WTC11 (cell line): ENCODE results near the gene NDUFAF8. TPM values are rescaled to one million over a fixed set of nuclear protein-coding genes. Genes with fewer than 3 reads are reported as not detected.

Source experiments
- ATAC-seq: fragments of 200-7000 bp; cut with Tn5 transposase; 2 replicates; pipeline ENCODE4 v1.10.0; 2021; ENCODE audit warnings: mild to moderate bottlenecking, moderate library complexity
- CTCF ChIA-PET: fragments of 300-600 bp; sonication (Branson Sonifier 250); formaldehyde crosslinking; loops from one replicate; lab custom pipeline; 2021; ENCODE audit warnings: antibody characterized with exemption; lab: Charles Lee
- POLR2A ChIA-PET: fragments of 350-600 bp; sonication (Branson Sonifier 250); formaldehyde crosslinking; loops from one replicate; lab custom pipeline; 2021; ENCODE audit warnings: antibody characterized with exemption; lab: Charles Lee
- DNase-seq: peaks from one replicate; pipeline ENCODE4 v3.0.0; 2021; ENCODE audit warnings: low spot score
- H3K27ac Mint-ChIP-seq: 2 replicates; pipeline ENCODE4 v1.8.0; 2021; ENCODE audit warnings: mixed read lengths
- H3K27me3 Mint-ChIP-seq: 2 replicates; pipeline ENCODE4 v1.8.0; 2021; ENCODE audit warnings: low read depth, mild to moderate bottlenecking, moderate library complexity, mixed read lengths
- H3K36me3 Mint-ChIP-seq: 2 replicates; pipeline ENCODE4 v1.8.0; 2021; ENCODE audit warnings: mixed read lengths
- H3K4me1 Mint-ChIP-seq: 2 replicates; pipeline ENCODE4 v1.8.0; 2022; ENCODE audit warnings: mixed read lengths
- H3K4me3 Mint-ChIP-seq: 2 replicates; pipeline ENCODE4 v1.8.0; 2021; ENCODE audit warnings: mild to moderate bottlenecking, moderate library complexity, mixed read lengths
- H3K9me3 Mint-ChIP-seq: 2 replicates; pipeline ENCODE4 v1.8.0; 2021; ENCODE audit warnings: mixed read lengths
- AFF4 ChIP-seq: sonication (generic); formaldehyde crosslinking; IDR thresholded peaks from 2 replicates; pipeline ENCODE4 v1.8.1; 2023; ENCODE audit warnings: mild to moderate bottlenecking, missing genetic modification reagents, borderline replicate concordance
- CBFB ChIP-seq: sonication (generic); formaldehyde crosslinking; IDR thresholded peaks from 2 replicates; pipeline ENCODE4 v1.8.1; 2022; ENCODE audit warnings: mild to moderate bottlenecking, low read depth, missing genetic modification reagents
- ETV6 ChIP-seq: sonication (generic); formaldehyde crosslinking; IDR thresholded peaks from 2 replicates; pipeline ENCODE4 v1.8.1; 2022; ENCODE audit warnings: mild to moderate bottlenecking, missing genetic modification reagents
- GABPB1 ChIP-seq: sonication (generic); formaldehyde crosslinking; IDR thresholded peaks from 2 replicates; pipeline ENCODE4 v1.8.1; 2023; ENCODE audit warnings: mild to moderate bottlenecking, missing genetic modification reagents
- JAZF1 ChIP-seq: fragments of 250-450 bp; sonication (Bioruptor Pico); IDR thresholded peaks from 2 replicates; pipeline ENCODE4 v1.9.0; 2021; ENCODE audit warnings: moderate library complexity, mild to moderate bottlenecking, inconsistent platforms
- USF1 ChIP-seq: sonication (generic); formaldehyde crosslinking; IDR thresholded peaks from 2 replicates; pipeline ENCODE4 v1.8.0; 2022; ENCODE audit warnings: mild to moderate bottlenecking, missing genetic modification reagents
- ZNF263 ChIP-seq: sonication (generic); formaldehyde crosslinking; IDR thresholded peaks from 2 replicates; pipeline ENCODE4 v1.8.1; 2022; ENCODE audit warnings: low read depth, mild to moderate bottlenecking, moderate library complexity, missing genetic modification reagents
- ZNF396 ChIP-seq: fragments of 250-450 bp; sonication (Bioruptor Pico); IDR thresholded peaks from 2 replicates; pipeline ENCODE4 v1.8.0; 2021; ENCODE audit warnings: mild to moderate bottlenecking, moderate library complexity, borderline replicate concordance
- ZNF416 ChIP-seq: fragments of 250-450 bp; sonication (Bioruptor Pico); IDR thresholded peaks from 2 replicates; pipeline ENCODE4 v1.9.0; 2021; ENCODE audit warnings: mild to moderate bottlenecking, inconsistent platforms
- total RNA-seq: library from RNA; stranded (reverse); gene quantifications from 3 replicates; pipeline ENCODE4 v1.2.3, GENCODE V29; 2021
- TF ChIP-seq, protein P1 (sequence below): sonication (generic); formaldehyde crosslinking; IDR thresholded peaks from 2 replicates; pipeline ENCODE4 v1.8.1; 2022; ENCODE audit warnings: low read depth, mild to moderate bottlenecking, moderate library complexity, missing genetic modification reagents, borderline replicate concordance
- TF ChIP-seq, protein P2 (sequence below): sonication (generic); formaldehyde crosslinking; IDR thresholded peaks from 2 replicates; pipeline ENCODE4 v1.8.0; 2023; ENCODE audit warnings: mild to moderate bottlenecking, missing genetic modification reagents
- TF ChIP-seq, protein P3 (sequence below): sonication (generic); formaldehyde crosslinking; IDR thresholded peaks from 2 replicates; pipeline ENCODE4 v1.8.1; 2023; ENCODE audit warnings: mild to moderate bottlenecking, moderate library complexity, missing genetic modification reagents

NDUFAF8 gene
- total RNA-seq, 1 experiment from 2014 or later, result 73.0 TPM

- TF ChIP-seq, protein P1, sequence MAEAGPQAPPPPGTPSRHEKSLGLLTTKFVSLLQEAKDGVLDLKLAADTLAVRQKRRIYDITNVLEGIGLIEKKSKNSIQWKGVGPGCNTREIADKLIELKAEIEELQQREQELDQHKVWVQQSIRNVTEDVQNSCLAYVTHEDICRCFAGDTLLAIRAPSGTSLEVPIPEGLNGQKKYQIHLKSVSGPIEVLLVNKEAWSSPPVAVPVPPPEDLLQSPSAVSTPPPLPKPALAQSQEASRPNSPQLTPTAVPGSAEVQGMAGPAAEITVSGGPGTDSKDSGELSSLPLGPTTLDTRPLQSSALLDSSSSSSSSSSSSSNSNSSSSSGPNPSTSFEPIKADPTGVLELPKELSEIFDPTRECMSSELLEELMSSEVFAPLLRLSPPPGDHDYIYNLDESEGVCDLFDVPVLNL, result no peak
- TF ChIP-seq CBFB, result no peak
- TF ChIP-seq ZNF263 (CRISPR knock-in tag), result no peak
- no peak for TF ChIP-seq USF1 (CRISPR knock-in tag)
These were observed 48.0 kb upstream of the NDUFAF8 start (continued) for GRCh38 chr17:81191116-81191515.

DNA sequence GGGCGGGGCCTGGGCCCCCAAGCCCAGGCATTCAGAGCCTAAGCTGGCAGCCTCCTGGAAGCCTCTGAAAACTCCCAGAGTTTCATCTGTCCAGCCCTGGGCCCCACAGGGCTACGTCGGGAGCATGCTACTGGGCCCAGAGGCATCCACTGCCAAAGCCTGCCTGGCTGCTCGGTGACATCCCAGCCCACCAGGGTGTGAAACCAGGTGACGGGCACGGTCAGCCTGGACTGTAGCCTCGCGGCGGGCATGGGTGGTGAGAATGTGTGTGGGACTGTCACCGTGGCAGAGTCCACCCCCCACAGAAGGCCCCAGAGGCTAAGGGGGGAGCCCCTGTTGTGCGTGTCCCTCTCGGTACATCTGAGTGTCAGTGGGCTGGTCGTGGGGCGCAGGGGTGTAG, 47.5 kb upstream of the NDUFAF8 start:
- ChIA-PET CTCF (interaction anchor here (1.2 kb wide), 1 partner anchor 49 kb away, joined by 5 read pairs; no protein-coding TSS in a partner anchor), POLR2A (no interaction called here)
- H3K4me3 Mint-ChIP-seq, result no peak overlapping the region

More for the DNA sequence above, 47.5 kb upstream of the NDUFAF8 start:
- no peak for ATAC-seq
- no peak overlapping the region for H3K27ac Mint-ChIP-seq
- TF ChIP-seq JAZF1 (CRISPR knock-in tag) (no peak), GABPB1 (CRISPR knock-in tag) (no peak), ETV6 (no peak), CBFB (no peak), ZNF396 (CRISPR knock-in tag) (no peak), ZNF416 (CRISPR knock-in tag) (no peak), AFF4 (CRISPR knock-in tag) (no peak)
- TF ChIP-seq, protein P2, sequence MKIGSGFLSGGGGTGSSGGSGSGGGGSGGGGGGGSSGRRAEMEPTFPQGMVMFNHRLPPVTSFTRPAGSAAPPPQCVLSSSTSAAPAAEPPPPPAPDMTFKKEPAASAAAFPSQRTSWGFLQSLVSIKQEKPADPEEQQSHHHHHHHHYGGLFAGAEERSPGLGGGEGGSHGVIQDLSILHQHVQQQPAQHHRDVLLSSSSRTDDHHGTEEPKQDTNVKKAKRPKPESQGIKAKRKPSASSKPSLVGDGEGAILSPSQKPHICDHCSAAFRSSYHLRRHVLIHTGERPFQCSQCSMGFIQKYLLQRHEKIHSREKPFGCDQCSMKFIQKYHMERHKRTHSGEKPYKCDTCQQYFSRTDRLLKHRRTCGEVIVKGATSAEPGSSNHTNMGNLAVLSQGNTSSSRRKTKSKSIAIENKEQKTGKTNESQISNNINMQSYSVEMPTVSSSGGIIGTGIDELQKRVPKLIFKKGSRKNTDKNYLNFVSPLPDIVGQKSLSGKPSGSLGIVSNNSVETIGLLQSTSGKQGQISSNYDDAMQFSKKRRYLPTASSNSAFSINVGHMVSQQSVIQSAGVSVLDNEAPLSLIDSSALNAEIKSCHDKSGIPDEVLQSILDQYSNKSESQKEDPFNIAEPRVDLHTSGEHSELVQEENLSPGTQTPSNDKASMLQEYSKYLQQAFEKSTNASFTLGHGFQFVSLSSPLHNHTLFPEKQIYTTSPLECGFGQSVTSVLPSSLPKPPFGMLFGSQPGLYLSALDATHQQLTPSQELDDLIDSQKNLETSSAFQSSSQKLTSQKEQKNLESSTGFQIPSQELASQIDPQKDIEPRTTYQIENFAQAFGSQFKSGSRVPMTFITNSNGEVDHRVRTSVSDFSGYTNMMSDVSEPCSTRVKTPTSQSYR (CRISPR knock-in tag), result no peak
- TF ChIP-seq, protein P3, sequence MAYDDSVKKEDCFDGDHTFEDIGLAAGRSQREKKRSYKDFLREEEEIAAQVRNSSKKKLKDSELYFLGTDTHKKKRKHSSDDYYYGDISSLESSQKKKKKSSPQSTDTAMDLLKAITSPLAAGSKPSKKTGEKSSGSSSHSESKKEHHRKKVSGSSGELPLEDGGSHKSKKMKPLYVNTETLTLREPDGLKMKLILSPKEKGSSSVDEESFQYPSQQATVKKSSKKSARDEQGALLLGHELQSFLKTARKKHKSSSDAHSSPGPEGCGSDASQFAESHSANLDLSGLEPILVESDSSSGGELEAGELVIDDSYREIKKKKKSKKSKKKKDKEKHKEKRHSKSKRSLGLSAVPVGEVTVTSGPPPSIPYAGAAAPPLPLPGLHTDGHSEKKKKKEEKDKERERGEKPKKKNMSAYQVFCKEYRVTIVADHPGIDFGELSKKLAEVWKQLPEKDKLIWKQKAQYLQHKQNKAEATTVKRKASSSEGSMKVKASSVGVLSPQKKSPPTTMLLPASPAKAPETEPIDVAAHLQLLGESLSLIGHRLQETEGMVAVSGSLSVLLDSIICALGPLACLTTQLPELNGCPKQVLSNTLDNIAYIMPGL (CRISPR knock-in tag), result no peak
- H3K9me3 Mint-ChIP-seq, result no peaks in the 10 kb centered on the region
- H3K27me3 Mint-ChIP-seq, result no peaks in the 10 kb centered on the region
- H3K36me3 Mint-ChIP-seq, result no peaks in the 10 kb centered on the region
- DNase-seq, result no peak
- H3K4me1 Mint-ChIP-seq, result no peaks in the 10 kb centered on the region
